ENCODE data around the gene PTPRC.

GRCh38 chr1:198708761-198709525 lies 70.1 kb downstream of the PTPRC start:
- no peak for TF ChIP-seq POLR2AphosphoS5 (IDR thresholded peaks at IDR 0.05; ENCODE audit: low read depth, low read length)
- TF ChIP-seq REST (IDR thresholded peaks at IDR 0.05; ENCODE audit: insufficient read depth in 1 of 2, low read depth in 2 of 2, low read length in 2 of 2), result no peak
- TF ChIP-seq SIN3A (IDR thresholded peaks at IDR 0.05; ENCODE audit: borderline replicate concordance, insufficient read depth, low read length), result no peak

All from PFSK-1 (cell line).